GM23338 (cell line): ENCODE measurements around the gene MATN3. TPM values are rescaled to one million over a fixed set of nuclear protein-coding genes. Genes with fewer than 3 reads are reported as not detected.

Experiments
- ATAC-seq: fragments of 200-7000 bp; cut with Tn5 transposase; 3 replicates; pipeline ENCODE4 v1.9.1; 2020
- DNase-seq: peaks from one replicate; pipeline ENCODE4 v3.0.0-alpha.2; 2015; ENCODE audit warnings: low spot score
- H2AFZ ChIP-seq: fragments of 200-600 bp; sonication (generic); 2 replicates; pipeline ENCODE4 v1.8.0; 2016; ENCODE audit warnings: antibody characterized with exemption, mild to moderate bottlenecking, moderate library complexity
- H3F3A ChIP-seq: fragments of 200-600 bp; sonication (generic); replicated peaks from 2 replicates; pipeline ENCODE4 v1.8.0; 2017; ENCODE audit warnings: antibody characterized with exemption, mixed run types, low read depth
- H3K27ac ChIP-seq: fragments of 200-600 bp; sonication (generic); 2 replicates; pipeline ENCODE4 v1.6.1; 2016; ENCODE audit warnings: low read depth
- H3K27me3 ChIP-seq: fragments of 200-600 bp; sonication (generic); 2 replicates; pipeline ENCODE4 v1.8.0; 2016; ENCODE audit warnings: mild to moderate bottlenecking, mixed run types, moderate library complexity; ENCODE audit not compliant: insufficient read depth
- H3K36me3 ChIP-seq: fragments of 200-600 bp; sonication (generic); 2 replicates; pipeline ENCODE4 v1.8.0; 2016; ENCODE audit warnings: mild to moderate bottlenecking; ENCODE audit not compliant: insufficient read depth
- H3K4me1 ChIP-seq: fragments of 200-600 bp; sonication (generic); 2 replicates; pipeline ENCODE4 v1.8.0; 2016; ENCODE audit warnings: mild to moderate bottlenecking, moderate library complexity; ENCODE audit not compliant: insufficient read depth
- H3K4me2 ChIP-seq: fragments of 200-600 bp; sonication (generic); 2 replicates; pipeline ENCODE4 v1.7.1; 2017; ENCODE audit warnings: mixed run types
- H3K4me3 ChIP-seq: fragments of 200-600 bp; sonication (generic); 2 replicates; pipeline ENCODE4 v1.6.1; 2016; ENCODE audit warnings: mixed run types
- H3K79me2 ChIP-seq: fragments of 200-600 bp; sonication (generic); replicated peaks from 2 replicates; pipeline ENCODE4 v1.8.0; 2017; ENCODE audit warnings: mild to moderate bottlenecking; ENCODE audit not compliant: insufficient read depth
- H3K9me2 ChIP-seq: fragments of 200-600 bp; sonication (generic); 2 replicates; pipeline ENCODE4 v1.8.0; 2017; ENCODE audit not compliant: insufficient read depth
- H4K20me1 ChIP-seq: fragments of 200-600 bp; sonication (generic); replicated peaks from 2 replicates; pipeline ENCODE4 v1.8.0; 2017; ENCODE audit warnings: mild to moderate bottlenecking; ENCODE audit not compliant: insufficient read depth
- H3K27ac Mint-ChIP-seq: 2 replicates; pipeline ENCODE4 v1.8.0; 2020; ENCODE audit warnings: inconsistent platforms, mild to moderate bottlenecking, moderate library complexity, mixed read lengths
- H3K27me3 Mint-ChIP-seq: 3 replicates; pipeline ENCODE4 v1.8.0; 2022; ENCODE audit warnings: low read depth, mild to moderate bottlenecking, moderate library complexity, mixed read lengths, inconsistent platforms; ENCODE audit not compliant: insufficient read depth, poor library complexity
- H3K36me3 Mint-ChIP-seq: 3 replicates; pipeline ENCODE4 v1.8.0; 2021; ENCODE audit warnings: low read depth, mild to moderate bottlenecking, inconsistent platforms, moderate library complexity, mixed read lengths
- H3K4me1 Mint-ChIP-seq: 3 replicates; pipeline ENCODE4 v1.8.0; 2020; ENCODE audit warnings: mild to moderate bottlenecking, inconsistent platforms, mixed read lengths
- H3K4me3 Mint-ChIP-seq: 3 replicates; pipeline ENCODE4 v1.8.0; 2021; ENCODE audit warnings: moderate library complexity, mild to moderate bottlenecking, inconsistent platforms, mixed read lengths
- H3K9me3 Mint-ChIP-seq: 3 replicates; pipeline ENCODE4 v1.8.0; 2020; ENCODE audit warnings: moderate library complexity, mild to moderate bottlenecking, inconsistent platforms, mixed read lengths
- CREB1 ChIP-seq: fragments of 250-450 bp; sonication (Bioruptor Pico); IDR thresholded peaks from 2 replicates; pipeline ENCODE4 v1.5.0; 2020; ENCODE audit warnings: low read depth, mild to moderate bottlenecking, moderate library complexity
- CTCF ChIP-seq, 2 experiments: fragments of 200-600 bp in 1 of 2; sonication (generic) in 1 of 2; conservative IDR thresholded peaks; 2 replicates each; pipeline versions ENCODE4 v1.5.1 to v1.6.1; 2016 to 2017; ENCODE audit warnings: antibody characterized with exemption in 2 of 2, low read depth in 2 of 2, mild to moderate bottlenecking in 2 of 2, moderate library complexity in 1 of 2
- ETS1 ChIP-seq: IDR thresholded peaks from 2 replicates; pipeline ENCODE4 v1.6.1; 2016; ENCODE audit warnings: antibody characterized with exemption
- EZH2 ChIP-seq: fragments of 200-600 bp; sonication (generic); IDR thresholded peaks from one replicate; pipeline ENCODE4 v1.8.0; 2017; ENCODE audit warnings: antibody characterized with exemption, mild to moderate bottlenecking, low read depth; ENCODE audit not compliant: unreplicated experiment
- EZH2phosphoT487 ChIP-seq: fragments of 200-600 bp; sonication (generic); IDR thresholded peaks from one replicate; pipeline ENCODE4 v1.8.1; 2018; ENCODE audit warnings: antibody characterized with exemption; ENCODE audit not compliant: unreplicated experiment
- JUNB ChIP-seq: IDR thresholded peaks from one replicate; pipeline ENCODE4 v1.6.1; 2016; ENCODE audit warnings: antibody characterized with exemption; ENCODE audit not compliant: unreplicated experiment
- NANOG ChIP-seq: IDR thresholded peaks from 2 replicates; pipeline ENCODE4 v1.6.1; 2016; ENCODE audit warnings: antibody characterized with exemption, borderline replicate concordance
- POLR2AphosphoS5 ChIP-seq: IDR thresholded peaks from 2 replicates; pipeline ENCODE4 v1.6.1; 2016; ENCODE audit warnings: antibody characterized with exemption, low read depth
- REST ChIP-seq: IDR thresholded peaks from one replicate; pipeline ENCODE4 v1.6.1; 2018; ENCODE audit warnings: antibody characterized with exemption; ENCODE audit not compliant: unreplicated experiment
- STAT1 ChIP-seq: IDR thresholded peaks from one replicate; pipeline ENCODE4 v1.6.1; 2016; ENCODE audit warnings: antibody characterized with exemption; ENCODE audit not compliant: unreplicated experiment
- ZNF114 ChIP-seq: fragments of 250-450 bp; sonication (Bioruptor Pico); IDR thresholded peaks from 2 replicates; pipeline ENCODE4 v1.5.0; 2020; ENCODE audit warnings: mild to moderate bottlenecking, moderate library complexity
- ZNF331 ChIP-seq: fragments of 250-450 bp; sonication (Bioruptor Pico); IDR thresholded peaks from 2 replicates; pipeline ENCODE4 v1.5.0; 2020; ENCODE audit warnings: low read depth, mild to moderate bottlenecking, moderate library complexity
- ZNF462 ChIP-seq: fragments of 250-450 bp; sonication (Bioruptor Pico); IDR thresholded peaks from 2 replicates; pipeline ENCODE4 v1.5.0; 2020; ENCODE audit warnings: mild to moderate bottlenecking, moderate library complexity
- polyA plus RNA-seq: library from polyadenylated mRNA; unstranded; fragments of >200 nt; fragmentation: Nextera tagmentation; extraction: Ambion mirVana; gene quantifications from 2 replicates; pipeline ENCODE4 v1.2.1, GENCODE V29; 2016
- total RNA-seq: library from RNA; depleted of rRNA; stranded (reverse); fragments of >200 nt; shearing (Covaris generic); gene quantifications from 2 replicates; pipeline ENCODE4 v1.2.3, GENCODE V29; 2014

MATN3 gene
- total and polyA plus RNA-seq, 2 experiments from 2014 or later = 4.6 to 6.4 TPM

- H3K36me3 ChIP-seq = peaks cover 21% of the 10 kb centered on the region
- no peaks in the 10 kb centered on the region; the same call in 1 of the 2 replicates for H3K79me2 ChIP-seq
- TF ChIP-seq ETS1 (no peak), ZNF462 (no peak), ZNF114 (CRISPR knock-in tag) (no peak), JUNB (no peak), ZNF331 (CRISPR knock-in tag) (no peak), NANOG (no peak), CREB1 (no peak), POLR2AphosphoS5 (no peak), REST (no peak), STAT1 (no peak), EZH2 (no peak), EZH2phosphoT487 (no peak), CTCF (conservative IDR thresholded peaks at IDR 0.05; ENCODE audit: low read depth in 2 of 2) (no peak)
- no peaks in the 10 kb centered on the region for H3F3A ChIP-seq
- H4K20me1 ChIP-seq = peaks cover 3% of the 10 kb centered on the region
- no peaks in the 10 kb centered on the region for H3K9me2 ChIP-seq
- no peaks in the 10 kb centered on the region for H3K27me3 Mint-ChIP-seq
- no peak overlapping the region for H3K4me3 Mint-ChIP-seq
- H3K36me3 Mint-ChIP-seq = peaks cover 40% of the 10 kb centered on the region
- peaks cover 5% of the 10 kb centered on the region; the same call in 2 of the 3 replicates for H3K9me3 Mint-ChIP-seq
- no peak overlapping the region for H3K27ac Mint-ChIP-seq
- H3K4me1 Mint-ChIP-seq = no peaks in the 10 kb centered on the region
- no peak overlapping the region for H3K4me3 ChIP-seq
- H2AFZ ChIP-seq = no peak overlapping the region
- ATAC-seq (no peak), DNase-seq (no peak)
- no peak overlapping the region for H3K4me2 ChIP-seq
- H3K4me1 ChIP-seq = no peaks in the 10 kb centered on the region
- no peaks in the 10 kb centered on the region for H3K27me3 ChIP-seq
- no peak overlapping the region for H3K27ac ChIP-seq
Measured at GRCh38 chr2:20027260-20027677, 14.8 kb upstream of the MATN3 start.
